ENCODE measurements around the gene AKAP13.

- TF ChIP-seq BHLHE40 (IDR thresholded peaks at IDR 0.05; ENCODE audit: borderline replicate concordance) (no peak), NFRKB (IDR thresholded peaks at IDR 0.05) (no peak), FOXM1 (IDR thresholded peaks at IDR 0.05; ENCODE audit: borderline replicate concordance) (no peak), ELF4 (IDR thresholded peaks at IDR 0.05) (no peak), L3MBTL2 (conservative IDR thresholded peaks at IDR 0.05) (no peak), SP1 (IDR thresholded peaks at IDR 0.05) (no peak), HDGF (IDR thresholded peaks at IDR 0.05; ENCODE audit: borderline replicate concordance) (no peak), SUZ12 (IDR thresholded peaks at IDR 0.05) (no peak), LEF1 (IDR thresholded peaks at IDR 0.05; ENCODE audit: borderline replicate concordance) (no peak)
Measured at GRCh38 chr15:85672332-85673084, 292.1 kb downstream of the AKAP13 start.

Measured in HEK293T (cell line).